RPMI7951 (cell line): ENCODE measurements around the gene ASB18. TPM values are rescaled to one million over a fixed set of nuclear protein-coding genes. Genes with fewer than 3 reads are reported as not detected.

Experiments
- DNase-seq: peaks from one replicate; pipeline ENCODE4 v3.0.0-alpha.2; 2012; ENCODE audit warnings: low read depth
- total RNA-seq: library from RNA; depleted of rRNA; stranded (reverse); fragments of >200 nt; shearing (Covaris generic); gene quantifications from 2 replicates; pipeline ENCODE4 v1.2.3, GENCODE V29; 2014

ASB18 gene
- total RNA-seq, 1 experiment from 2014 or later = not detected

DNA sequence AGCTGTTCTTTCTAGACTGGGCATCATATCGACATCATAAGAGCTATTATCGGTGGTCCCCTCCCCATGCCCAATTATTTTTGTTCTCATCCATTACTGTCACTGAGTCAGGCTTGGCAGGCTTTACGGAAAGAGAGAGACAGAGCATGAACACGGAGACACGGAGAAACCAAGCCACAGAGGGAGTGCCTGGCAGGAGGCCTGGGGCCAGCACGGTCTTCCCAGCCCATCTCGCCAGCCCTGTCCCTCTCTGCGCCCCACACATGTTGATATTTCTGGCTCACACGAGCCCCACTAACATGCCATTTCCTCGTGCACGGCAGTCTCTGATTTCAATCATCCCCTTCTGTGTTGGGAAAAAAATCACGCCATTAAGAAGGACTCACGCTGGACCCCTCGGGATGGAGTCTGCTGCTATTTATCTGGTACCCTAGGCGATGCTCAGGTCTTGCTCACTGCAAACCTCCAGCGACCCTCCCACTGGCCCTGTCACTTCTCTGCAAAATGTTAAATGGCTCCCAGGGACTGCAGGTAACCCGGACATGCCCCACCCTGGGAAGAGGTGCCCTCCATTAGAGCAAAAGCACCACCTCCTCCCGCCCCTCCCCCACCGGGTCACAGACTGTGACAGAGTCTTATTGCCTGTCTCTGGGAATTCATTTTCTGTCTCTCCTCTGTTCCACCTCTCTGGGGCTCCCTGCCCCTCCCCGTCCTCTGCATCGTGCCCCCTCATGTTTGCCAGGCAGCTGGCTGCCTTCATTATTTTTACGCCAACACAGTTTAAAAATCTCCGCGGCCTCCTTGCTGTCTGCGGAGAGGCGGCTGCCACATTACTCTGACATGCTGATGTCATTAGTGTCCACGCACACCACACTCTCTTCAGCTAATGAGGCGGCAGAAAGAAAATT, 55.9 kb downstream of the ASB18 start:
- no peak for DNase-seq

DNA sequence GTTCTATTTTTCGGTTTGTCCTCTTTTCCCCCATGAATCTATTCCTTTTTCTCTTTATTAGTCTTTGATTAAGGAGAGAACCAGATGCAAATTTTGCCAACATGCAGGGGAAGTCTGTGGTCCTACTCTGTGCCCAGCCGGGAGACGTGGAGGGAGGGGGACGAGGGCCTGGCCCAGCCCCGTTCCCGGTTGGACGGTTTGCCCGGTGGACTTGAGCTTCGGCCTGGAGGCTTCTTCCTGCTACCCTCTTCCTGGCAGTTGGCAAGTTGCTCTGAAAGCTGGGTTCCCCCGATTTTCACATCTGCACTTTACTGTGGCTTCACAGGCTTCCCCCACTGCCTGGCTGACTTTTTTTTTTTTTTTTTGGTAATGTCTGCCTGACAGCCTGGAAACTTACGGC, 56.7 kb downstream of the ASB18 start:
- no peak for DNase-seq

DNA sequence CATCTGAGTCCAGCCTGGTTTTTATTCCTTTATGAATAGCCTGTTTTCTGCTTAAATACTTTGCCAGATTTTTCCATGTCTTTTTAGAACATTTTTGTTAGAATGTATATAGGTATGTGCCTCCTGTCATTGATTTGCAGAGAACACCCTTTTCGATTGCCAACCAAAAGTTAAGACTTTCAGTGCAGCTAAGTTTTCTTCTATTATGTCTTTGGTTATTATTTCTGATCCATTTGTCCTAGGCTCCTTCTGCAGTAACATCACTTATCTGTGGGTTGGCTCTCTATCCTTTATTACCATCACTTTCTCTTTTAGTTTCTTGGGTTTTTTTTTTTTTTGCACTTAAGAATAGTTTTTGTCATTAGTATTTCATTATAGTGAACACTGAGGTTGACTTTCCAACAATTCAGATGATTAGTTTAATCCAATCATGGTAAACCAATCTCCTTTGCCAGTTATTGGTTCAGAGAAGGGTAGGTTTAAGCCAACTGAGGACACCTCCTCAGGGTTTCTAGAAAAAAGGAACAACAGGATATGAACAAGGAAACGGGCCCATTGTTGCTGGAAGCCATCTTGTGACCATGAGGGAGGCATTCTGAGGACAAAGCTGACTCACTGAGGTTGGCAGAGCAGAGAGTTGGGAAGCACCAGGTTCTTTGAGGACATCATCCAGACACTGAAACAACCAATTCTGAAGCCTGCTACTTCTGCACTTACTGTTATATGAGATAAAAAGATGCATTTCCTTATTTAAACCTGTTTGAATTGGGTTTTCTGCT, 58.1 kb downstream of the ASB18 start:
- DNase-seq = peak; percentile 16

DNA sequence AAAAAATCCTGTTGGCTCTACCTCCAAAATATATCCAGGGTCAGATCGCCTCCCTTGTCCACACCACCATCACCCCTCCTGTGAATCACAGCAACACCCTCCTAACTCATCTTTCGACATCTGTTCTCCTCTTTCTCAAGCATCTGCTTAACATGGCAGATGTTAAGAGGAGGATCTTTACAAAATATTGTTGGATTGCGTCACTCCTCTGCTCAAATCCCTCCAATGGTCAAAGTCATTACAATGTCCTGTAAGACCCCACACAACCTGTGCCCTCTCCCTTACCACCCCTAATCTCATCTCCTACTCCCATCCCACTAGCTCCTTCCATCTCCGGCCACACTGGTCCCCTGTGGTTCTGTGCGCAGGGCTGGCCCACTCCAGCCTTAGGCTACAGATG, 59.3 kb downstream of the ASB18 start:
- no peak for DNase-seq

DNA sequence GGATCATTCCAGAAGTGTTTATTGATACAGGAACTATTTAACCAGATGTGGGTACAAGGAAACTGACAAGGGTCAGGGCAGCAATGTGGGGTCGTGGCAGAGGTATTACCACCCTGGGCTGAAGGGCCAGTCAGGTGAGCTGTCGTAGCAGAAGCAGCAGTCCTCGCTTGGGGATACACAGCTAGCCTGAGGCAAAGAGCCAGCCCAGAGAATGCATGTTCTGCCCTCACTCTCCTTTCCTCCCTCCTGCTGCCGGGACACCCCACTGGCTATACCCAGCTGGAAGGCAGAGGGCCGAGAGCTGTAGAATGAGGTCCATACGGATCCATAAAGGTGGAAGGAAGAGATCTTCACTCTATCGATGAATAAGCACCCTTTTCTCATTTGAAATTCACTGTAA, 63.8 kb downstream of the ASB18 start:
- no peak for DNase-seq

DNA sequence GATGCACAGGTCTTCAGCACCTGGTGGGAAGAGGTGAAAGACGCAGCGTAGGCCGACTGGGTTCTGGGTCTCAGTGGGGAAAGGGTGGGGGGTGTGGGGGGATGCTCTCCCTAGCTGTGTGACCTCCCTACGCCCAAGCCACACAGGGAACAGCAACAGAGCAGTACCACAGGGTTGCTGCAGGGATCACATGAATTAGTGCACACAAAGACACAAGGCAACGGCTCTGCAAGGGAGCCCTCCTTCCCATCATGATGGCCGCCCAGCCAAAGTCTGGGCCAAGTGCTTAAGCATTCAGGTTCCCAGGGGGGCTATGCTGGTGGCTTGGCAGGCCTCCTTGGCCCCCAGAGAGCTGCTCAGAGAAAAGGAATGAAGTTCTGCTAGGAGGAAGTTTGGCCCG, 67.8 kb downstream of the ASB18 start:
- DNase-seq = no peak

DNA sequence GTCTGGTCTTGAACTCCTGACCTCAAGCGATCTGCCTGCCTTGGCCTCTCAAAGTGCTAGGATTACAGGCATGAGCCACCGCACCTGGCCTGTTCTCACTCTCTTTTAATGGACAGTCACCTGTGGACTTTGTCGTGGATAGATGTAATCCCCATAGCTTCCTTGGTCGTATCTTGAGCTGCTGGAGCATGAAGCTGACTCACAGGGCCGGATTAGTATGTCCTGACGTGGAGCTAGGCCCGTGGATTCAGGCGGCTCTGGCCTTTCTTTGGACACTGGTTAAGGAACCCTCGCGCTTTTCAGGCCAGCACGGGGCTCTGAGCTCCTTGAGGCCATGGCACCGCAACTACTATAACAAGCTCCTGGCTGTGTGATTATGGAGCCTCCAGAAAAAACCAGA, 68.5 kb downstream of the ASB18 start:
- no peak for DNase-seq

DNA sequence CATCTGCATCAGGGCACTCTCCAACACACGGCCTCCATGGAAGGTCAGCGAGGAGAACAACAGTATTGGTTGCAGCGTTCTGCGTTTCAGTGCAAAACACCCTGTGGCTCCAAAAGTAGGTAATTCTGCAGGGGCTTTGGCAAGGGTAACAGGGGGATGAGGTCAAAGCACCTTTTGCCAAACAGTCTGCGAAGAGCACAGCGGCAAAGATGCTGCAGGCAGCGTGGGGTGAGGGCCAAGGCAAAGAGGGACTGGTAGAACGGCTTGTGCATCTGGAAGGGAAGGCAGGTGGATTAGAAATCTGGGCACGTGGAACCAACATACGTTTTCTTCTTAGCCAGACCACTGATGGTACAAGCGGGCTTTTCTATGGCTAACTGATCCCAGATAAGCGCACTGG, 69.4 kb downstream of the ASB18 start:
- no peak for DNase-seq

DNA sequence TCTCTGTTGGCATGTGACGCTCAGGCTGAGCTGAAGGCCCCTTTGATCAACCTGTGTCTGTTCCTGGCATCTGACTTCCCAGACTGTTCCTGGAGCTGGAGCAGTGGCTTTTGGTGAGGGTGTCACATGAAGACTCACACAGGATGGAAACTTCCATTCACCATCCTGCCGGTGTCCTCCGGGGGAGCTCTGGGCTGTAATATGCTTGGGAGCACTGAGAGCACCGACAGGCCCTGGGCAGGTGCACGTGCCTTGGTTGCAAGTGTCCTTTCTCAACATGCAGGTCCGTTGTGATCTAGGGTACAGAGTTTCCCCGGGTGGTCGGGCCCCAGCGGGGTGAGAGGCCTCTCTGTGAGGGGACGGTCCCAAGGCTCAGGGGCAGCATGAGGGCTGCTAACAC, 71.2 kb downstream of the ASB18 start:
- DNase-seq = no peak

DNA sequence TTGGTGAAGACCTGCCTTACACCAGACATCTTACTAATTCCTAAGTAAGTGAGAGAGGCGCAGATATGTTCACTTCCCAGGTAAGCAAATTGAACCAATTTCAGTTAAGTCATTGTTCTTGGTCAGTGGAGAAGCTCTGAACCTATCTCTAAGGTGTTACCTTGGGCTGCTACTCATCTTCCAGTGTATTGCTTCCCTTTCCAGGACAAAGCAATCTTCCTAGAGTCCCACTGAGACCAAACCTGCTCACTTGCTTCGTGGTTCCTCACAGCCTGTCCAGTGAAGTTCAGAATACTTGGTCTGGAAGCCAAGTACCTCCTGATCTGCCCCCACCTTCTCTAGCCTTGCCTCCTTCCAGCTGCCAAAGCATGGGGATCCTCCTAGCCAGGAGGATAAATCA, 73.5 kb downstream of the ASB18 start:
- no peak for DNase-seq

DNA sequence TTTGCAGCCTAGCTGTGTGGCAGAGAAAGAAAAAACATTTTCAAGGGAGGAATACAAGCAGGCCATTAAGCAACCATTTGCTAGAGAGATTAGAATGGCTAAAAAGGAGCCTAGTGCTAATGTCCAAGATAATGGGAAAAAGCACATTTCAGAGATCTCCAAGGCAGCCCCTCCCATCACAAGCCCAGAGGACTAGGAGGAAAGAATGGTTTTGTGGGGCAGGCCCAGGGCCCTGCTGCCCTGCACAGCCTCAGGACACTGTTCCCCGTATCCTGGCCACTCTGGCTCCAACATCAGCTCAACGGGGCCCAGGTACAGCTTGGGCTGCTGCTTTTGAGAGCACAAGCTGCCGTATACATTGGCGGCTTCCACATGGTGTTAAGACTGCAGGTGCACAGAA, 79.5 kb downstream of the ASB18 start:
- DNase-seq = no peak

DNA sequence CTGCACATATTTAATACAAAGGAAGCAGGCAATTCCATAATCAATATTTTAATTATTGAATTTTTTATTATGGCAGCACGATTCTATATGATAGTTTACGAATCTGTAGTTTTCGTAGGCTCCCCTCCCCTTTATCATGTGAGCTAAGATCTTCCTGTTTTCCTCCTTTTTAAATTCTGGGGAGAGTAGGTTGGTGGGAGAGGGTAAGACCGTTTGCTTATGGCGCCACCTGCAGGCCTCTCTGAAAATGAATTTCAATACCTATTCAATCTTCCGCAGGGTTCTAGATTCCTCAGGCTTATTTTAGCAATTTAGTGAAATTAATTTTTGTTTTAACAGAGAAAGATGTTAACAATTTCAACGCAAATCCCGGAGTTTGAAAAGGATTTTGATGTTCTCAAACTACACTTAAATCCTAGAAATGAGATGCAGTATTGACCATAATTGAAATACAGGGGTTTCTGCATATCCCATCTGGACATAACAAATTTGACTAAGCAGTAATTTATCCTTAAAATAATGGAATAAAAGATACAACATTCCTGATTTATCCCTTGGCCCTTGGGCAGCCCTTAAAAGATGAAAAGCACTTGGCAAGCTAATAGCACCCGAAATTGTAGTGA, 83.3 kb downstream of the ASB18 start:
- DNase-seq = peak; percentile 69

DNA sequence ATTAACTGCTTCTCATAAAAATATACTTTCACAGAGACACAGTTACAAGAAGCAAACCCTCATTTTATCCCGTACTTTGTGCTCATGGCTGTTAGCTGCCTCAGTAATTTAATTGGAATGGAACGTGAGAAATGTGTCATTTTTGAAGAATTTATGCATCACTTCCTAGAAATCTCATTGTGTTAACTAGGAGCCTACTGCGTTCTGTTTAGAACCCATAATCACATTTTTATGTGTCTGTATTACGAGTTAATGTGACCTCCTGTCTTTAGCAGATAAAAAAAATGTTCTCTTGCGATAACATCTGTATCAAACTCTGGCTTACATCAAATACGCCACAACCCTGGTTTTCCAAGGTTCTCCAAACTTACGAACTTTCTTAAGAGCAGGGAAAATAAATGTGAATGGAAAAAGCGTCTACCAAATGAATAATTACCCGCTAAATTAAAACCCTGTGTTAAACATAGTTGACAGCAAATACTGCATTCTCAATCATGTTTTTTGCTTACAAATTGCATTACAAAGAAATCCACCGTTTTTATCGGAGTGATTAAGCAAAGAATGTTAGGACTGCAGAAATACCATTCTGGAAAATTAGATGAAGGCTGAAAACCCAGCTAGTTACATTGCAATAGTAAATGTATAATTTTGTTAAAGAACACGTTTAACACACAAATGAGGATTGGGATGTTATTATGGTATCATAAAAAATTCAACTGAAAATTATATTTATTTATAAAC, 84.0 kb downstream of the ASB18 start:
- DNase-seq = peak; percentile 48

DNA sequence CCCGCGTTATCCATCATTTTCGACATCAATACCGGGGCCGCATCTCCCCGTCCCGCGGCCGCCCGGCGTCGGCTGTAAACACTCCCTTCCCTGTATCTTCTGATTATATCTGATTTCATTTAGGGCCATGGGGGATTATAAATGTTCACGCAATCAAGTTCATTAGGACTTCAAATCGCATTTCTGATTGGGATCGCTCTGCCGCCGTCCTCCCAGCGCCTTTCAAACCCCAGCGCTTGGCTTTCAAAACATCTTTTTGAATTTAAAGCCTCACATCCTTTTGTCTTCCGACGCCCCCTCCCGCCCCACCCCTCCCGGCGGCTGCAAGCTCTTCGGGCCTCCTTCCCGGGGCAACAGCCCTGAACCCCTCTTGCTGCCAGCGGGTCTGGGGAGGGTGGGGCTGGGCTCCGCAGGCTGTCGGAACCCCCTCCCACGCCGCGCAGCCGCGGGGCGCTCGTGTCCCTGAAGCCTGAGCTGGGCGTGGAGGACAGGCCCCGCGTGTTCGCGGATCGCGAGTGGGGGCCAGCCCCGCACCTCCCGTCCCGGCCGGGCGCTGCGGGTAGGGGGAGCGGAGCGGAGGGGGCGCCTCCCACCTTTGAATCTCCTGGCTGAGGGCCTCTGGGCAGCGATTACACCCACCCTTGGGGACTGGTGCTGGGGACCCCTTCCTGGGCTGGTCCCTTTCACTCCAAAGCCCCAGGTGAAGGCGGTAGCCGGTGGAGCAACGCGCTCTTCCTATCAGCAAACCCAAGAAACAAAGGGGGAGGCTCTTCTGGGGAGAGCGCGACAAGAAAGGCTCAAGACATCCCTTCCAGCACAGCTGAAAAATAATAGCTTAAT, 84.8 kb downstream of the ASB18 start:
- peak; percentile 21 for DNase-seq

DNA sequence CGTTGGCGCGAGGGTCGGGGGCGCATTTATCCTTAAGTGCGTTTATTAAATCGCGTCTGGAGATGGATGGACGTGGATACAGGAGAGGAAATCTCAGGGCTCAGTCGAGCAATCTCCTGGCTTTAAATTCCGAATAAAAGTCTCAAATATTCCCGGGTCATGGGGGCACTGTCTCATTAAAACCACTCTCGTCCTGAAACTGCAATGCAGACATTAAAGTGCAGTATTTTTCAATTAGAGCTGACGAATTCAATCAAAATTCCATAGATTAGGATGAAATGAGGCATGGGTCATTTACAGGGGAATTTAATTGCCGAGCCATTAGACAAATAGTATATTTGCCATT, 85.3 kb downstream of the ASB18 start:
- DNase-seq = peak; percentile 23

DNA sequence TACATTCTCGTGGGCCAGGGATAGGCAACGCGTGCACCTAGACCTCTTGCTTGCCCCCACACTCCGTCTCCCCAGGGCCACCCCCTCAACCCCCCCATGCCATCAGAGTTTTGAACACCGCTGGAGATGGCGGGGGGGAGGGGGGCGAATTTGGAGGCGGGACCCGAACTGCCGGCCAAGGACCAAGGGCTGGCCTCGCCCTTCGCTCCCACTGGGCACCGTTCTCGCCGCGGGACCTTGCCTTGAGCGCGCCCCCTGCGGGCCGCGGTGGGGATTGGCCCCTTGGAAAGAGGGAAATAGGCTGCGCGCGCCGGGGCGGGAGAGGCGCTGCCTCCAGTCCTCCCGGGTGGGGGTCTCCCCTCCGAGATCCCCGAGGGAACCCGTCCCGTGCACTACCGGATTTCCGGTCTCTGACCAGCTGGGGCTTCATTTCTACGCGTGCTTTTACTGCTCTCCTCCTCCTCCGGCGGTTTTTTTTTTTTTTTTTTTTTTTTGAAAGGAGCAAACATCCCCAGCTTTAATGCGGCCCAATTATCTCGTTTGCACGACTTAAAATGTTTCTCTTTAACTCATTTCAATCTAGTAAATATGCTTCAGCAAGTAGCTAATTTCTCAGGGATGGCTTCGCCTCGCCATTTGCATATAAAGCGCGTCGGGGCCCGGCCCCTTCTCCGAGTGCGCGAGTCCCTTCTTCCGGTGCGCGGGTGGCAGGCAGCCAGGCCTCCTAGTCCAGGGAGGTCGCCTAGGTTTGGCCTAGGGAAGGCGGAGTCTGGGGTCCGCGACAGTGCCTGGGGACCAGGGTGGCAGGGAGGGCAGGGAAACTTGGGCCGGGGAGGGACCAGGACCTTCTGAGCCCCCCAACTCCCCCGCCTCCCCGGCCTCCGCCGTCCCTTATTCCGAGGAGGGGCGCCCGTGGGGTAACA, 86.0 kb downstream of the ASB18 start:
- DNase-seq = peak; percentile 62

DNA sequence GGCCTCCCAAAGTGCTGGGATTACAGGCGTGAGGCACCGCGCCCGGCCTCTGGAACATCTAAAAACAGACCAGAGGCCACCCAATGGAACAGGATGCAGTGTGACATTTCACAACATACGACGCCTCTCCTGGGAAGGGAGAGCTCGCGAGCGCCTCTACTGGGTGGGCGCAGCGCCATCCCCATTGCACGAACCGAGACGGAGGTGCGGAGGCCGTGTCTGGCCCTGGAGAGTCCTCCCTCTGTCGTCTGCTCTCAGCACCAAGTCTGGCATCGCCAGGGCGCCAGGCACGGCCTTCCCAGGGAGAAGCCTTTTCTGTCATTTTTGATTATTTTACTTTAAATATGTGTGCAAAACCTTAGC, 86.6 kb downstream of the ASB18 start:
- no peak for DNase-seq

DNA sequence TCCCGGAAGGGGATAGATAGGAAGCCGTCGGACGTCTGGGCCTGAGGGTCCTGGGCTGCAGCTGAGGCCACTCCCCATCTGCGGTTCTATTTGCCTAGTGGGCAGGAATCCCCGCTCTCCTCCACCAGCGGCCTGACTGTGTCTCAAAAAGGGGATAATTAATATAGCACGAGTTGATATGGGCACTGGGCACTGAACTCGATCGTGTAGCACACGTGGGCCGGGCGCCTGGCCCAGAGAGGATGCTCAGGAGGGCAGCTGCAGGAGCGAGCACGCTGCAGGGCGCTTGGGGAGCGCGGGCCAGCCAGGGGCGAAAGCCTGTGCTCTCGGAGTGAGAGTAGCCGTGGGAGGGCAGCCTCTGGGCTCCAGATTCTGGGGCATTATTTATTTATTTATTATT, 87.3 kb downstream of the ASB18 start:
- DNase-seq = no peak

DNA sequence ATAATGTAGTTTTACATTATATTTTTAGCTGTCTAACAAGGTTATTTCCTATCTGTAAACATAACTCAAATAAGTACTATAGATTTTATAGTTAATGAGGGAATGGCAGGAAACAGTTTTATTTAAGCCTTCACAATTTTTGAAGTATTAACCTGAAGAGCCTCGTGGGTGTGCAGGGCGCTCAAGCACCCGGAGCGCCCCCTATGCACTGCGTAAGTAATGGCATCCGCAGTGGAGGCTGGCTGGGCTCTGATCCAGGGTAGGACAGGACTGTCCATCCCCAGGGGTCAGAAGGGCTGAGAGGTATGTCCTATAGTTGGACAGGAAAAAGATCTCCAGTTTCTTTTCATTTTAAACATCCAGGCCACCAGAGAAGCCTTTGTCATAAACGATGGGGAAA, 87.8 kb downstream of the ASB18 start:
- DNase-seq = no peak

DNA sequence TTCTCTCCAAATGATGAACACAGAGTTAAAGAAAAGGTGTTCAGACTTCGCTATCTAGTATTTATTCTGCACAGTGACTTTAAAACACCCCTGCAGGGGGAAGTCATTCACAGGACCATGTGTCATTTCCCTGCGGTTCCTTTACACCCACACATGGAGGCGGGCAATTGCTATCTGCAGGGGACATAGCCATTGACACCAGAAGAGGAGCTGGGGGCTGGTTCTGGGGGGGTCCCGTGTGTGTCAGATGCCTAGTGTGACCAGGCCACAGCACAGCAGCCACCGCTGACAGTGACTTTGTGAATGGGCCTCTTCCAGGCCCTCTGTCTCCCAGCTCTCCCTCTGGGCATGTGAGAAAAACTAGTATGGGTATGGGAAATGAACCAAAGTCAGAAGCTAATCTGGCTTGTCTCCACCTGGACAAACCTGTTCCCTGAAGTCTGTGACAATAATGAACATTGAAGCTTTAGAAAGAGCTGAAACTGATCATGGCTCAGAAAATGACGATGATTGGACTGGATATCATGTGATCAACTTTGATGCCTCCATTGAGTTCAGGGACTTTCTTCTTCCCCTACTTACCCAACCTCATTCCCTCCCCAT, 88.6 kb downstream of the ASB18 start:
- no peak for DNase-seq
